HG03097 (cell line): ENCODE measurements around the gene NPDC1.
"Not testable (repeated sequence)": the region's sequence is repeated elsewhere in the genome, so short reads cannot be mapped to it uniquely, and the experiment has no call there.

ENCODE experiments used
- ATAC-seq: cut with Tn5 transposase; IDR thresholded peaks from one replicate; pipeline ENCODE4 v1.9.1; 2021; ENCODE audit not compliant: unreplicated experiment, low FRiP score

The NPDC1 gene

DNA sequence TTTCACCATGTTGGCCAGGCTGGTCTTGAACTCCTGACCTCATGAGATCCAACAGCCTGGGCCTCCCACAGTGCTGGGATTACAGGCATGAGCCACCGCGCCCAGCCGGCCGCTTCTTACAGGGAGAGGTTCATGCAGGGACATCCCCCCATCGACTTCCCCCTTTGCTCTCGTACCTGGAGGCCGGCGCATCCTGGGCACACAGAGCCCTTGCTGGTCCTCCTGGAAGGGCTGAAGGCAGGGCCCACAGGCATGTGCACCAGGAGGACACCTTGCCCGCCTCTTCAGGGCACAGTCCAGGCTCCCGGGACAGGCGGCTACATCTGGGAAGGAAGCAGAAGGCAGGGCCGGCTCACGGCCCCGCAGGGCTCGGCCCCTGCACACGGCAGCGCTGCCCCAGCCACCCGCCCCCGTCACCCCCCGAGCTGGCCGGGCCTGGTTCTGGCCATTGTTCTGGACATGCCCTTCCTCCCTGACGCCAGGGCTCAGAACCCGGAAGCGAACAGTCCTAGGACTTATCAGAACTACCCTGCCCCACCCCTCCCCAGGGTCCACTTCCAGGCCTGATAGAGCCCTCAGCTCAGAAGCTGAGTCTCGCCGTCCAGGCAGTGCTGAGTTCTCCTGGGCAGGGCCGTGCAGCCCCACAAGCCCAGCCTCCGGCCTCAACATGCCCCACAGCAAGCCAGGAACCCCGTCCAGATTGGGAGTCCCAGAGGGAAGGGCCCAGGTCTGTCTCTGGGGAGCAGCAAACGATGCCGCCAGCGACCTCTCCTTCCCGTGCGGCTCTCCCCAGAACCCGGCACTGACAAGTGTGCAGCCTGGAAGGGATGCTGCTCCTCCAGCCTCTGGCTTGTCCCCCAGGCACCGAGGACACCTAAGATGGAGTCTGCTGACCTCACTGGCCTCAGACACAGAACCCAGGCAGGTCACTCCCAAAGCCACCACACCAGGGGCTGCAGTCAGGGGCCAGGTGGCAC is 2.9 kb downstream of the NPDC1 start:
- ATAC-seq: no peak

DNA sequence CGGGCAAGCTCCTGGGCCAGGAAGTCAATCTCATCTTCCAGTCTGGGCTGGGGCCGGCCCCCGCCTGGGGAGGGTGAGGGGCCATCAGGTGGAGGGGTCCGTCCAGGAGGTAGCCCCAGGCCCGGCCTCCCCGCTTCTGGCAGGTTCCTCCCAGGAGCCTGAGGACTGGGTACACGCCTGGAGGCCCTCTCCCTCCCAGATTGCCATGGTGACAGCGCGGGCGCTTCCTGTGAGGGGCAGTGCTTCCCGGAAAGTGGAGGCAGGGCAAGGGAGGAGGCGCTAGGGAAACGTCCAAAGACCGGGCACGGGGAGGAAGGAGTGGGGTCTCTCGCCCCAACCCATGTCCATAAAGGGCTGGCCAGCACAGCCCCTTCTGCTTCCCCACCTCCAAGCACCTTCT is 4.9 kb downstream of the NPDC1 start:
- no peak for ATAC-seq

GRCh38 chr9:137040568-137040967 is 5.4 kb downstream of the NPDC1 start:
- no peak for ATAC-seq

DNA sequence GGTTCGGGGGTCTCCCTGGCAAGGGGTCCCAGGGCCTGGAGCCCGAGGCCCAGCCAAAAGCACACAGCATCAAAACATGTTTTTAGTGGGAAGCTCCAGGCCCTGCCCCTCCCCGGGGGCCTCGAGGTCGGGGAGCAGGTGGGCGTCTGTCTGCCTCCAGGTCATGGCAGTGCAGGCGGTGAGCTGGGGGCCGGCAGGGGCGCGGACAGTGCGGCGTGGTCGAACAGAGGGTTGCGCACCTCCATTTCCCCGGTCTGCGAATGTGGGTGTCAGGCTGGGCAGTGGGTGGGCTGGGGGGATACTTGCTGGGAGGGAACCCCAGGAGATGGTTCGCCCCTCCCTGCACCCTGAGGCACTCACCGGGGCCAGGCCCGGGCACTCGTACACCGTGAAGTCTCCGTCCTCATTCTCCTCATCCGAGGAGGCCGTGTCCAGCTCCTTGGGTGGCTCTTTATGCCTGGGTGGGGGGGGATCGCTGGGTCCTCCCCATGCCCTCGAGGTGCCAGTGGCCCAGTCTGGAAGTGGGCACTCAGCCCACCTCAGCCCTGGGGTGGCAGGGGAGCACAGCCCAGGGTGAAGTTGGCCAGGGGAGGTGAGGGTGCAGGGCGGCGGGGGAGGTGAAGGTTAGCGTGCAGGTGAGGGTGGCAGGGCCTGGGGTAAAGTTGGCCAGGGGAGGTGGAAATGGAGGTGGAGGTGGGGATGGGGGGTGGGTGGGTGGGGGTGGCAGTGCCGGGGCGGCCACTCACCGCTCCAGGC is 6.2 kb downstream of the NPDC1 start:
- ATAC-seq: no peak

GRCh38 chr9:137038916-137039315 is 7.1 kb downstream of the NPDC1 start:
- no peak for ATAC-seq

DNA sequence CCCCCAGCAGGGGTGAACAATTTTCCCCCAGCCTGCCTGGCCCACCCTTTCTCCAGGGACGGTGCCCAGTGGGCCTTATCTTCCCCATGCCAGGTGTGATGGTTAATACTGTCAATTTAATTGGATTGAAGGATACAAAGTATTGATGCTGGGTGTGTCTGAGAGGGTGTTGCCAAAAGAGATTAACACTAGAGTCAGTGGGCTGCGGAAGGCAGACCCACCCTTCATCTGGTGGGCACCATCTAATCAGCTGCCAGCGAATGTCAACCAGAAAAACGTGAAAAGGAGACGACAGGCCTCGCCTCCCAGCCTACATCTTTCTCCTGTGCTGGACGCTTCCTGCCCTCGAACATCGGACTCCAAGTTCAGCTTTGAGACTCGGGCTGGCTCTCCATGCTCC is 8.5 kb downstream of the NPDC1 start:
- no peak for ATAC-seq

- ATAC-seq: no peak
Measured at GRCh38 chr9:137037035-137037434, 8.9 kb downstream of the NPDC1 start.

GRCh38 chr9:137035937-137036336 is 10.0 kb downstream of the NPDC1 start:
- no peak for ATAC-seq

- ATAC-seq: no peak
Measured at GRCh38 chr9:137035507-137035834, 10.5 kb downstream of the NPDC1 start.

DNA sequence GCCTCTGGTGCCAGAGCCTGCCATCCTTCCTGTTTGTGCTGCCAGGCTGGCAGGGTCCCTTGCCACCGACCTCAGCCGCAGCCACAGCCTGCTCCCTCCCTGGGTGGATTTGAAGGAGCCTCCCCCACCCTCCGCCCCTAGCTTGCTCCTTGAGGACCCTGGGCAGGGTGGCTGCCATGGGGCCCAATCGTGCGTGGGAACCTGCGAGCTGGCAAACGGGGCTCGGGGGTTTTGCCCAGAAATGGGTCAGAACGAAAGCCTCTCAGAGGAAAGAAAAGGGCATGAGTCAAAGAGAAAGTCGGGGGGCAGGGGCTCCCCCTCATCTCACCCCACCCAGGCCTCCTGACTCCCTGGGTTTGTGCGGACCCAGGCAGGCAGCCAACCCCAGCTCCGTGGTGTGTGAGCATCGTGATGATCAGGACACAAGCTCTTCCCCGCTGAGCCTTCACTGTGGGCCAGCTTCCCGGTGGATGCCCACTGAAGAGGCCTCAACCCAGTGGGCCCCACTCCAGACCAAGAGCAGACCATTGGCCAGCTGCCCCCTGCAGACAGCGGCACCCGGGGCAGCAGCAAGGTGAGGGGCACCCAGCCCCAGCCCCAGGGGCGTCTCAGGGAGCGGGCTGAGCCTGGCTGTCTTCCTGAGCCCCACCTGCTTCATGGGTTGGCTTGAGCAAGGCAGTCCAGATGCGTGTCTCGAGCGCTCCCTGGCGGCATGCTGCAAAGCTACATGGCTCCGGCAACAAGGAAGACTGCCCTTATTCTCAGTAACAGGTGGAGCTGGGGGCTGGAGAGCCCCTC is 11.1 kb downstream of the NPDC1 start:
- peak; percentile 40 for ATAC-seq

GRCh38 chr9:137034039-137034708 is 11.8 kb downstream of the NPDC1 start:
- ATAC-seq: no peak

DNA sequence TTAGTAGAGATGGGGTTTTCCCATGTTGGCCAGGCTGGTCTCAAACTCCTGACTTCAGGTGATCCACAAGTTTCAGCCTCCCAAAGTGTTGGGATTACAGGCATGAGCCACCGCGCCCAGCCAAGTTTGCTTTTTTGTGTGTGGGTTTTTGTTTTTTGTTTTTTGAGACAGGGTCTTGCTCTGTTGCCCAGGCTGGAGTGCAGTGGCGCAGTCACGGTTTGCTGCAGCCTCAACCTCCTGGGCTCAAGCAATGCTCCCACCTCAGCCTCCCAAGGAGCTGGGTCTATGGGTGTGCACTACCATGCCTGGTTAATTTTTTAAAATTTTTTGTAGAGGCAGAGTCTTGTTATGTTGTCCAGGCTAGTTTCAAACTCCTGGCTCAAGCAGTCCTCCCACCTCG is 12.5 kb downstream of the NPDC1 start:
- ATAC-seq: not testable (repeated sequence)

DNA sequence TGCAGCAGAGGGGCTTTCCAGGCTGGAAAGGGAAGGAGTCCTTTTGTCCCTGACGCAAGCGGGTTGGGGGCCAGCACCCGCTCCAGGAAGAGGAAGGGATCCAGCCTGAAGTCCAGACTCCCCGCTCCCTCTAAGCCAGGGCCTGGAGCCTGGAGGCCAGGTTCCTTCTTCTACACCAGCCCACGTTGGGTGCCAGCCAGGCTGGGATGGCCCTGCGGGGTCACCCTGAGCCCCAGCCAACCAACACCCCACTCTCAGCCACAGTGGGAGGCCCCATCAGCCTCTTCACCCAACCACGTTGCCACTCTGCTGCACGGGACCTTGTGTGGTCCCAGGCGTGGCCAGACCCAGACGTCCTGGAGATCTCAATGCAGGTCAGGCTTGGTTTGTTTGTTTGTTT is 13.1 kb downstream of the NPDC1 start:
- no peak for ATAC-seq

- ATAC-seq: no peak
Measured at GRCh38 chr9:137031904-137032640, 13.9 kb downstream of the NPDC1 start, which contains the start of gene FUT7. Gene FUT7, minus strand, starts transcription at chr9:137032088. Its CDS starts 97 bp downstream, at chr9:137031991.

GRCh38 chr9:137030538-137031527 is 15.1 kb downstream of the NPDC1 start:
- ATAC-seq: no peak

DNA sequence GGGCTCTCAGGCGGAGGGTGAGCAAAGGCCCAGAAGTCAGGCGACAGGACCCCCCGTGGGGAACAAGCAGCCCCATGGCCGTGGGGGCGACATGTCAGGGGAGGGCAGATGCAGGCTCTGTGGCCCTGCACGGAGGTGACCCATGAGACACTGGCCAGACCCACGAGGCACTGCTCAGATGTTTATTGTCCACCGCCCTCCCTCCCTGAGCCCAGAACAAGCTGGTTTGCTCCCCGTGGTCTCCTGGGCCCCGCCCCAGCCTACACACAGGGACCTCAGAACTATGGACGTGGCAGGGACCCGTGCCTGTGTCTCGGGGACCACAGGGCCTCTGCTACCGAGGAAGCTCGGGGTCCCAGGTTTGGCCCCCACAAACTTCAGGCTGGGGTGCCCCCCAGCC is 16.0 kb downstream of the NPDC1 start:
- no peak for ATAC-seq

GRCh38 chr9:137029058-137029936 is 16.7 kb downstream of the NPDC1 start:
- ATAC-seq: no peak
